ENCODE measurements around the gene APBB2. TPM values are rescaled to one million over a fixed set of nuclear protein-coding genes. Genes with fewer than 3 reads are reported as not detected.

Gene APBB2
- total and polyA plus RNA-seq, 2 of the 8 experiments (the other 6 are each of a cell fraction or from before 2014, with no cell fraction given), result 58.7 to 59.4 TPM

DNA sequence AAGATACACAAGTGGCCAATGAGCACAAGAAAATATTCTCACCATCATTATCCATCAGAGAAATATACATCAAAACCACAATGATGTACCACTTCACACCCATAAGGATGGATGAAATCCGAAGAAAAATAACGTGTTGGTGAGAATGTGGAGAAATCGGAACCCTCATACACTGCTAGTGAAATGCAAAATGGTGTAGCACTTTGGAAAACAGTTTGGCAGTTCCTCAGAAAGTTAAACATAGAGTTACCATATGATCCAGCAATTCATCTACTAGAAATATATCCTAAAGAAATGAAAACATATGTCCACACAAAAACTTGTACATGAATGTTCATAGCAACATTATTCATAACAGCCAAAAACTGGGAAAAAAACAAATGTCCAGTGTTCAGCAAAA, 18.5 kb upstream of the APBB2 start:
- no peak overlapping the region for H3K4ac ChIP-seq (replicated peaks; ENCODE audit: insufficient read length, low read depth, low read length)
- no peak overlapping the region for H3K4me2 ChIP-seq (ENCODE audit: insufficient read depth in 1 of 2, low read depth in 2 of 2, low read length in 2 of 2)
- no peak overlapping the region for H4K8ac ChIP-seq (ENCODE audit: extremely low read depth, insufficient read depth, low read length)
- no peak overlapping the region for H3K18ac ChIP-seq (ENCODE audit: extremely low read depth, low read length)
- H3K56ac ChIP-seq (replicated peaks; ENCODE audit: insufficient read length, low read depth, low read length), result no peak overlapping the region
- ChIA-PET CTCF (ENCODE audit: partially characterized antibody) (interaction anchor here (0.7 to 1.5 kb wide), 4 partner anchors 9 to 355 kb away, joined by 3 to 4 read pairs (median 3); no protein-coding TSS in a partner anchor), POLR2A (ENCODE audit: partially characterized antibody) (interaction anchor here (3.5 kb wide), 1 partner anchor 25 kb away, joined by 24 read pairs; the partner anchor contains the start of gene UCHL1)
- no peak overlapping the region for H2BK12ac ChIP-seq (ENCODE audit: low read depth, low read length)
- no peak overlapping the region for H2BK15ac ChIP-seq (ENCODE audit: low read length)
- DNase-seq (ENCODE audit: low read depth in 1 of 2, low spot score in 2 of 2) (no peak), FAIRE-seq (peak; percentile 7)
- H3K36me3 ChIP-seq (ENCODE audit: control insufficient read depth in 2 of 4, insufficient read depth in 4 of 4, low read length in 3 of 4), result no peaks in the 10 kb centered on the region
- H2BK20ac ChIP-seq (ENCODE audit: low read length), result no peak overlapping the region
- WGBS, 2 experiments (ENCODE audit: extremely low coverage in 1 of 2, insufficient coverage in 1 of 2, insufficient read length in 1 of 2, insufficient replicate concordance in 2 of 2, low coverage in 1 of 2, low lambda C conversion rate in 2 of 2, missing lambda C conversion rate in 1 of 2), result 83% methylated on average over 3 of the region's 3 CpGs; no CpG with 5 or more reads in 1 of the 2 experiments
- H3K23ac ChIP-seq (ENCODE audit: insufficient read length), result no peak overlapping the region
- no peaks in the 10 kb centered on the region for H3K79me1 ChIP-seq (ENCODE audit: low read depth, low read length)
- no peak overlapping the region for H2BK5ac ChIP-seq (ENCODE audit: low read depth, low read length)
- no peak overlapping the region for H2AFZ ChIP-seq (ENCODE audit: low read length)
- no peak overlapping the region for H2BK120ac ChIP-seq (replicated peaks; ENCODE audit: low read depth, low read length)
- no peak overlapping the region for H4K91ac ChIP-seq (replicated peaks; ENCODE audit: insufficient read length, low read length)
- no peaks in the 10 kb centered on the region for H3K9me3 ChIP-seq (ENCODE audit: insufficient read depth in 2 of 2, low read depth in 1 of 2, low read length in 1 of 2)
- H3K4me3 ChIP-seq (ENCODE audit: extremely low read depth in 1 of 4, insufficient read depth in 2 of 4, low read depth in 3 of 4, low read length in 4 of 4), result no peak overlapping the region
- H3K27me3 ChIP-seq (replicated peaks in 1 of 4; ENCODE audit: control insufficient read depth in 3 of 4, extremely low read depth in 1 of 4, insufficient read depth in 3 of 4, low read length in 3 of 4), result no peaks in the 10 kb centered on the region
- 0 out of 2 replicates have a peak, but pooled peaks cover 2% of the 10 kb centered on the region for H3K23me2 ChIP-seq (ENCODE audit: low read depth, low read length)
- no peaks in the 10 kb centered on the region for H3K79me2 ChIP-seq (ENCODE audit: control insufficient read depth in 1 of 2, insufficient read depth in 2 of 2, low read length in 2 of 2)
- no peaks in the 10 kb centered on the region for H3K4me1 ChIP-seq (replicated peaks in 1 of 4; ENCODE audit: control insufficient read depth in 3 of 4, insufficient read depth in 4 of 4, low read length in 3 of 4)
- no peak overlapping the region for H3K27ac ChIP-seq (ENCODE audit: low read depth, low read length)
- no peak overlapping the region for H2AK5ac ChIP-seq (ENCODE audit: low read depth, low read length)
- H4K5ac ChIP-seq (ENCODE audit: insufficient read length, low read depth, low read length), result no peak overlapping the region
- no peak overlapping the region for H3K9ac ChIP-seq (replicated peaks in 1 of 4; ENCODE audit: extremely low read depth in 1 of 4, low read depth in 3 of 4, low read length in 3 of 4)
- no peaks in the 10 kb centered on the region for H4K20me1 ChIP-seq (replicated peaks in 1 of 2; ENCODE audit: control insufficient read depth in 1 of 2, insufficient read depth in 2 of 2, low read length in 2 of 2)
- H3K14ac ChIP-seq (ENCODE audit: insufficient read length), result no peak overlapping the region
- TF ChIP-seq POU5F1 (IDR thresholded peaks at IDR 0.05; ENCODE audit: low read depth, low read length) (no peak), TEAD4 (IDR thresholded peaks at IDR 0.05; ENCODE audit: low read depth, low read length) (no peak), ASH2L (IDR thresholded peaks at IDR 0.05; ENCODE audit: low read length) (no peak), POLR2AphosphoS5 (IDR thresholded peaks at IDR 0.05; ENCODE audit: low read depth, low read length) (no peak), PHF8 (conservative IDR thresholded peaks at IDR 0.05; ENCODE audit: low read depth, low read length) (no peak), SAP30 (IDR thresholded peaks at IDR 0.05; ENCODE audit: insufficient read depth, insufficient replicate concordance, low read length) (no peak), RAD21 (IDR thresholded peaks at IDR 0.05 in 1 of 2, conservative IDR thresholded peaks at IDR 0.05 in 1 of 2; ENCODE audit: low read depth in 2 of 2, low read length in 2 of 2) (no peak), YY1 (IDR thresholded peaks at IDR 0.05; ENCODE audit: low read depth, low read length) (no peak), NANOG (IDR thresholded peaks at IDR 0.05; ENCODE audit: insufficient read depth, low read depth, low read length, poor library complexity, severe bottlenecking) (no peak), JUND (IDR thresholded peaks at IDR 0.05; ENCODE audit: low read length) (no peak), SP2 (IDR thresholded peaks at IDR 0.05; ENCODE audit: low read length) (no peak)
- TF ChIP-seq, protein P1, sequence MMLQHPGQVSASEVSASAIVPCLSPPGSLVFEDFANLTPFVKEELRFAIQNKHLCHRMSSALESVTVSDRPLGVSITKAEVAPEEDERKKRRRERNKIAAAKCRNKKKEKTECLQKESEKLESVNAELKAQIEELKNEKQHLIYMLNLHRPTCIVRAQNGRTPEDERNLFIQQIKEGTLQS (IDR thresholded peaks at IDR 0.05; ENCODE audit: insufficient read depth, low read depth, low read length), result no peak
- TF ChIP-seq, protein P2, sequence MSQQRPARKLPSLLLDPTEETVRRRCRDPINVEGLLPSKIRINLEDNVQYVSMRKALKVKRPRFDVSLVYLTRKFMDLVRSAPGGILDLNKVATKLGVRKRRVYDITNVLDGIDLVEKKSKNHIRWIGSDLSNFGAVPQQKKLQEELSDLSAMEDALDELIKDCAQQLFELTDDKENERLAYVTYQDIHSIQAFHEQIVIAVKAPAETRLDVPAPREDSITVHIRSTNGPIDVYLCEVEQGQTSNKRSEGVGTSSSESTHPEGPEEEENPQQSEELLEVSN (IDR thresholded peaks at IDR 0.05), result no peak

Measured in H1 (cell line).